Fibroblast of skin of left quadriceps (primary cell): ENCODE results near the gene IMMP2L.

ENCODE experiments used
- DNase-seq, 2 experiments: peaks; one replicate each; pipeline ENCODE4 v3.0.0-alpha.2; 2013; ENCODE audit warnings: low read depth in 2 of 2

IMMP2L gene

GRCh38 chr7:110808361-110808760 is 753.9 kb downstream of the IMMP2L start:
- DNase-seq = no peak

DNA sequence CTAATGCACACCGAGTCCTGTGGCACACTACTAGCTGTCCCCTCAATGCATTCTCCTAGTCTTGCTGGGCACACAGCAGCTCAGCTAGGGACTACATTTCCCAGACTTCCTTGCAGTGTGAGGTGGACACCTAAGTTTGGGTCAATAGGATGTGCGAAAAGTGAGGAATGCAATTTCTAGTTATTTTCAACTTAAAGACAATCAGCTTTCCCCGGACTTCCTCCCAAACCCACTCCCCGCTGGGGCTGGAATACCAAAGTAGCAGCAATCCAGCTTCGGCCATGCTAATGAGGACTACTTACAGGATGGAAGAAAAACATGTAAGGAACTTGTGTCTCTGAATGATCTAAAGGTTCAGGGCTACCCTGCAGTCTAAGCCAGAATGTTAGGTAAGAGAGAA is 757.8 kb downstream of the IMMP2L start:
- DNase-seq = no peak

DNA sequence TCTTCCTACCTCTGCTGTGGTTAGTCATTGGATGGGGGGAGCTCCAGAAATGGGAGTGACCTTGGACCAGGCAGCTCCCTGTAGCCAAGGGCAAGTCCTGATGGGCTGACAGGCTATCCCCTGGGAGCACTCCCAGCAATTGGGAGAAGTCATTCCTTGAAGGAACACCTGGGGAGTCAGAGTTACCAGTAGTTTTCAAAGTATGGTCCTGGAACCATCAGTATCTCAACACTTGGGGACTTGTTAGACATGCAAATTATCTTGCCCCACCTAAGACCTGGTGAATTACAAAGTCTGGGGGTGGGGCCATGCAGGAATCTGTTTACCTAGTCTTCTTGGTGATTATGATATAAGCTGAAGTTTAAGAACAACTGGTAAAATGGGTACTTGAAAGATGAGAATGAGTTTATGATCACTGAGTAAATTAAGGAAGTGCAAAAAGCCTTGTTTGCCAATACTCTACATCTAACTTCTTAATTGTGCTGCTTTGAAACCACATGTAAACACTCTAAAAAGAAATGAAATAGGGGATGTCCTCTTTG is 758.6 kb downstream of the IMMP2L start:
- no peak for DNase-seq

- no peak for DNase-seq
These were observed 760.8 kb downstream of the IMMP2L start for GRCh38 chr7:110801502-110801901.

DNA sequence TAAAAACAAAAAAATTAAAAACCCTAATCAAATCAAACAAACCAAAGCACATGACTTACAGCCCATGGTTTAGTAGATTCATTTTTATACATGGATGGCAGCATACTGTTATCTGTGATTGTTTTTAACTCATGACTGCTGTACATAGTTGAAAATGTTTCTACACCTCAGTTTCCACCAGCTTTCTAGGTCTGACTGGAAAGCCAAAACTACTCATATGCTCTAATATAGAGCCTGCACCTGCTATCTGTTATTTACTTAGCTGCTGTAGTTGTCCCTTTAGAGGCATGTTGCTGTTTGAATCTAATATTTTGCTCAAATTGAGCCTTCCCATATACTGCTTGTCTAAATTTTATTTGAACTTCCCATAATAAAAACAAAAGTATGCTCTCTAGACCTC is 761.3 kb downstream of the IMMP2L start:
- no peak for DNase-seq

DNA sequence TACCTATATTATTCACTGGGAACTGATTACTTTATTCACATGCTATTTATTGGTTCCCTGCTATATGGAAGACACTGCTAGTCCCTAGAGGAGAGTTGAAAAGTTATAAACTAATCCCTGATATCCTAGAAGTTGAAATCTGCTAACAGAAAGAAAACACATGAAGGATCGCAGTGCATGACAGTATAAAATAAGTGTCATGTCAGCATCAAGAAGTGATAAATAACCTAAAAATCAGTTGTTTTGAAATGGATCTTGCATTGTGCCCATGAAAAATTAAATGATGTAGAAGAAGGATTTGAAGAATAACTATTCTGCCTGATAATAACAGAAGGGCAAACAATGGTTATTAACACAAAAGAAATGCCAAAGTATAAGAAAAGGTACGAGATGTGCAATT is 764.6 kb downstream of the IMMP2L start:
- no peak for DNase-seq

GRCh38 chr7:110790992-110791391 is 771.3 kb downstream of the IMMP2L start:
- no peak for DNase-seq

DNA sequence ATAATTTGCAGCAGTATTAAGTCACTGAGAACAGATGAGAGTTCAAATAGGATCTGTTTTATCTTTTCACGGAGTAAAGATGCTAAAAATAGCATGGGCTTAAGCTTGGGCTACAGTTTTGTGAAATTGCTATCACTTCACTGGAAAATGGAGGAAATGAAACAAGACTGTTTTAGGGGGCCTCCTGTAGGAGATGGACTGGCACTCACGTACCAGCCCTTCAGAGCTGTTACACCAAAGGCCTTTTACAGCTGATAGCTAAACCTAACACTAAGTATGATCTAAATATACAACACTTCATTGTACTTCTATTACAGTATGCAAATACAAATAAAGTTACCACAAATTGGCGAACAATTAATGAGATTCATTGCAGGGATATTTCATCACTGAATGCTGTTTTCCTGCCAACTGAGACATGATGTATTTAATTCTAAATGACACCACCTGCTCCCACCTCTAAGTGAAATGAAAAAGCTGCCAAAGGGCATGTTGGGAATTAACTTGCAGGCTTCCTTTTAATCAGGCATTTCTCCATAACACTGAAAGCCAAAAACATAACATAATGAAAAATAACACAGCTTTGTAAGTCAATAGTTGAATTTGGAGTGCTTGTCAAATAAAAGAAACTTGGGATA is 775.8 kb downstream of the IMMP2L start:
- DNase-seq = no peak

GRCh38 chr7:110784749-110785148 is 777.5 kb downstream of the IMMP2L start:
- DNase-seq = no peak

- no peak for DNase-seq
These were observed 781.6 kb downstream of the IMMP2L start for GRCh38 chr7:110780712-110781111.

- DNase-seq = no peak
These were observed 783.0 kb downstream of the IMMP2L start for GRCh38 chr7:110779339-110779738.

DNA sequence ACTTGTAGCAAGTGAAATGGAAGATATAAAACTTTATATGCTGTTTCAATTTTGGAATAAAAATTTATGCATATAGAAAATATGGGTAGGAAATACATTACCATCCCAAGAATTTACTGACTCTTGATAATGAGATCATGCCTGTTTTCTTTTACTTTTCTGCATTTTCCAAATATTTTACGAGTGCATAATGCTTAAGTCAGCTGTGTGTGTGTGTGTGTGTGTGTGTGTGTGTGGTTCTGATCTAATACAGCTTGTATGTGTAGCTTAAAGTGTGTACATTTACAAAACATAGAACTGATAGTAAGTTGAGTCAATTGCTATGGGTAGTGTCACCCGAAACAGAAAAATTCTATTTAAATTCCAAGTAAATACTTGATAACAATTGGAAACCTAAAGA is 787.2 kb downstream of the IMMP2L start:
- peak; percentile 14 to 24 for DNase-seq

DNA sequence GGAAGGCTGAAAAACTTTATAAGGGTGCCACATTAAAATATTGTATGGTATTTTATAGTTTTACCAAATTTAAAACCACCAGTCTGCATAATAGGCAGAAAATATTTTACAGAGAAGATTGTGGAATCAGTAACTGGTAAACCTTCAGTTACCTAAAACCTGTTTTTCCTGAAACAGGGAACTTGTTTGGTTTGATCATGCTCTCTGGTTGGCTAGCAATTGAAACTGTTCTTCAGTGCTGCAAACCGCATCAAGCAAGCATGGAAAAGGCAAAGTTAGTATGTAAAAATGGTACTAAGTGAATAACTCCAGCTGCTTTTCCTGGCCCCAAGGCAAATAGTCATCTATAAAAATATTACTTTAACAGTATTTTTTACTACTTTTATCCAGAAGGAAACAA is 788.2 kb downstream of the IMMP2L start:
- no peak for DNase-seq

GRCh38 chr7:110772615-110773014 is 789.7 kb downstream of the IMMP2L start:
- DNase-seq = no peak

DNA sequence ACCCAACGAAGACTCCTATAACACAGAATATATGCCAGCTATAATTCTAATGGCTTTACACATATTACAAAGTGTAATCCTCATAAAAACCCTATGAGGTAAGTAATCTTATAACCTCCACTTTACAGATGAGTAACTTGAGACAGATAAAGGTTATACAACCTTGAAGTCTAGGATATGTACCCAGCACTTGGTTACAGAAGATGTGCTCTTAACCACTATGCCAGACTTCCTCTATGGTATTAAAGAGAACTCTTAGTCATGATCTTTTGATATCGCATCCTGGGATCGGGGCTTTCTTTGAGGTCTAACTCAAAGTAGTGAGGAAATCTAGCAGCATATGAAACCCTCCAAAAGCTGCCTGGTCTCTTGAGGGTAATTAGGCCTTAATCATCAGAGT is 790.6 kb downstream of the IMMP2L start:
- DNase-seq = no peak

GRCh38 chr7:110767550-110768110 is 794.7 kb downstream of the IMMP2L start:
- no peak for DNase-seq

DNA sequence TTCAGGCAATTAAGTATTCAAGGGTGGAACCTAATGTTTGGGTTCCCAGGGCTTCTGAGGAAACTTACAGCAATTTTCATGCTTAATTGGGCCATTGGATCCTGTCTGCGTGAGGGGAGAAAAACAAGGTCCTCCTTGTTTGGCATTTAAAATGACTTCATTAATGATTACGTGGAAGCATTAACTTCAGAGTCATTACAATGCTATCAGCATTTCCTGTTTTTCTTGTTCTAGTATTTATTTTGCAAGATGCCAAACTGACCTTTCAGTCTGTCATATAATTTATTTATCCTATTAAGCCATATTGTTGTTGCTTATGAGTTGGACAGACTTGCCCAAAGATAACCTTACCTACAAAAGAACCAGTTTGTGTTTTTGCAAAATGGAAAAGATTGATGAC is 795.4 kb downstream of the IMMP2L start:
- no peak for DNase-seq

DNA sequence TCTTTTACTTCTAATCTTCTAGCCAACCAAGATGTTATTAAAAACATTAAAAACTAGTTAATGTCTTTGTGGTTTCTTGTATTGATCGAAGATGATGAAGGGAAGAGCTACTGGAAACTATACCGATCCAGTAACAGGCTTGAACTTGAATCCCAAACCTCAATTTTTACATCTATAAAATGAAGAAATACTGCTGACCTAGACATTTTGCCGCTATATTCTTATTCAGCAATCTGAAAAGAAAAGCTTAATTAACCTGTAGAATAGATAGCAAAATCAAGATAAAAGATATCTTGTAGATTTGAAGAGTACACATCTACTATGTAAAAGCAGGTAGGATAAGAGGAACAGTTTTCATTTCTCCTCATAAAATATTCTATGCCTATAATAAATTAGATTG is 797.4 kb downstream of the IMMP2L start:
- DNase-seq = no peak

GRCh38 chr7:110762546-110763225 is 799.6 kb downstream of the IMMP2L start:
- no peak for DNase-seq

- no peak for DNase-seq
These were observed 802.0 kb downstream of the IMMP2L start for GRCh38 chr7:110760341-110760740.

DNA sequence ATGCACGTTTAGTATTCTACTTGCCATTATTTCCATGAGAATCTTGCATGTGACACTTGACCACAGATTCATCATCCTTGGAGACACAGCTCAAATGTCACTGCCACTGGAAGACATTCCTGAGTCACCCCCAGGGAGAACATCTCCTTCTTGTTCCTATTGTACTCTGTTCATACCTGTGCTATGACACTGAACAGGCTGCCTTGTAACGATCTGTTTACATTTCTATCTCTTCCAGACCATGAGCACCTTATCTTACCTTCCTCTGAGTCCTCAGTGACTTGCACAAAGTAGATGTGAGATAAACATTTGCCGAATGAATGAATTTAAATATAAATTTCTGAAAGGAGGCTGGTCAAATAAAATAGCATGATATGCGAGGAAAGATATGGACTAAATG is 803.2 kb downstream of the IMMP2L start:
- DNase-seq = no peak

- DNase-seq = no peak
These were observed 807.6 kb downstream of the IMMP2L start for GRCh38 chr7:110754649-110755048.

GRCh38 chr7:110750931-110751605 is 811.2 kb downstream of the IMMP2L start:
- DNase-seq = no peak
